Mesodermal cell (in vitro differentiated cells): Measurements from ENCODE around the gene CSNK1A1.
A peak's percentile ranks its signal among the peaks of the same experiment; 100 is the strongest.
"Not testable (repeated sequence)": the region's sequence is repeated elsewhere in the genome, so short reads cannot be mapped to it uniquely, and the experiment has no call there.

Source experiments
- H3K27ac ChIP-seq: 2 replicates; pipeline ENCODE4 v1.7.0; 2013; ENCODE audit warnings: mild to moderate bottlenecking, low read depth, low read length, moderate library complexity; ENCODE audit not compliant: severe bottlenecking
- H3K36me3 ChIP-seq: 2 replicates; pipeline ENCODE4 v1.7.1; 2013; ENCODE audit warnings: mild to moderate bottlenecking, low read length, moderate library complexity; ENCODE audit not compliant: control insufficient read depth, insufficient read depth
- H3K4me1 ChIP-seq: one replicate; pipeline ENCODE4 v1.7.1; 2013; ENCODE audit warnings: mild to moderate bottlenecking, low read length; ENCODE audit not compliant: insufficient read depth, control insufficient read depth, poor library complexity, severe bottlenecking
- H3K4me3 ChIP-seq: 2 replicates; pipeline ENCODE4 v1.7.0; 2013; ENCODE audit warnings: low read length, control low read depth, mild to moderate bottlenecking; ENCODE audit not compliant: insufficient read depth, poor library complexity, severe bottlenecking; ENCODE audit errors: extremely low read depth
- H3K9me3 ChIP-seq: 2 replicates; pipeline ENCODE4 v1.7.1; 2013; ENCODE audit warnings: mild to moderate bottlenecking, low read length, moderate library complexity; ENCODE audit not compliant: control insufficient read depth
- WGBS, 2 experiments: methylation state at CpG; one replicate each; pipeline ENCODE4 v1.1.5; 2013; ENCODE audit warnings: missing lambda C conversion rate in 2 of 2; ENCODE audit not compliant: insufficient coverage in 2 of 2; 5-methylcytosine and 5-hydroxymethylcytosine counted together

The CSNK1A1 gene

GRCh38 chr5:149447373-149448367, 103.6 kb downstream of the CSNK1A1 start:
- WGBS, 2 experiments: 89 to 93% methylated on average over 9 of the region's 12 CpGs
- Histone ChIP-seq H3K4me3 (no peak overlapping the region), H3K9me3 (peaks cover 11% of the 10 kb centered on the region), H3K36me3 (no peaks in the 10 kb centered on the region), H3K27ac (peak overlapping the region; percentile 76), H3K4me1 (peaks cover 68% of the 10 kb centered on the region)

- H3K4me3 ChIP-seq, H3K36me3 ChIP-seq: not testable (repeated sequence)
- H3K4me1 ChIP-seq: peaks cover 62% of the 10 kb centered on the region
- peaks cover 11% of the 10 kb centered on the region for H3K9me3 ChIP-seq
- peak overlapping the region; percentile 76 for H3K27ac ChIP-seq
- 94 to 100% methylated on average over 3 of the region's 3 CpGs for WGBS, 2 experiments
Observed at GRCh38 chr5:149446794-149447193, 104.4 kb downstream of the CSNK1A1 start.

GRCh38 chr5:149445739-149446369, 105.4 kb downstream of the CSNK1A1 start:
- Histone ChIP-seq H3K4me3 (no peak overlapping the region), H3K4me1 (peaks cover 53% of the 10 kb centered on the region), H3K27ac (peak overlapping the region; percentile 75), H3K9me3 (peaks cover 11% of the 10 kb centered on the region), H3K36me3 (no peaks in the 10 kb centered on the region)
- 62 to 76% methylated on average over 6 of the region's 9 CpGs for WGBS, 2 experiments

- WGBS, 2 experiments: 63 to 71% methylated on average over 6 of the region's 7 CpGs
Observed at GRCh38 chr5:149445343-149445738, 105.9 kb downstream of the CSNK1A1 start.

GRCh38 chr5:149444430-149444829, 106.8 kb downstream of the CSNK1A1 start:
- H3K36me3 ChIP-seq, H3K4me3 ChIP-seq, H3K27ac ChIP-seq: not testable (repeated sequence)
- Histone ChIP-seq H3K9me3 (peaks cover 11% of the 10 kb centered on the region), H3K4me1 (peaks cover 44% of the 10 kb centered on the region)
- 88 to 94% methylated on average over 2 to 3 of the region's 4 CpGs for WGBS, 2 experiments

More at GRCh38 chr5:149445343-149445738, 105.9 kb downstream of the CSNK1A1 start:
- peaks cover 11% of the 10 kb centered on the region for H3K9me3 ChIP-seq
- H3K36me3 ChIP-seq: no peaks in the 10 kb centered on the region
- peak overlapping the region; percentile 75 for H3K27ac ChIP-seq
- H3K4me1 ChIP-seq: peaks cover 48% of the 10 kb centered on the region
- H3K4me3 ChIP-seq: no peak overlapping the region

GRCh38 chr5:149443210-149443609, 108.0 kb downstream of the CSNK1A1 start:
- Histone ChIP-seq H3K27ac (no peak overlapping the region), H3K4me1 (peaks cover 45% of the 10 kb centered on the region), H3K36me3 (no peaks in the 10 kb centered on the region), H3K9me3 (peaks cover 11% of the 10 kb centered on the region), H3K4me3 (no peak overlapping the region)
- WGBS, 2 experiments: 85 to 90% methylated on average over 6 to 7 of the region's 7 CpGs

- WGBS, 2 experiments: 34 to 37% methylated on average over 13 to 16 of the region's 17 CpGs
- peaks cover 41% of the 10 kb centered on the region for H3K4me1 ChIP-seq
- H3K9me3 ChIP-seq: peaks cover 11% of the 10 kb centered on the region
- no peaks in the 10 kb centered on the region for H3K36me3 ChIP-seq
- H3K4me3 ChIP-seq: no peak overlapping the region
- H3K27ac ChIP-seq: no peak overlapping the region
Observed at GRCh38 chr5:149442563-149443182, 108.6 kb downstream of the CSNK1A1 start.
